Cortex of kidney (tissue), 1 donor: ENCODE results near the gene SLC26A9.

Experiments
- DNase-seq: peaks from one replicate; lab custom pipeline; 2025; lab: John Stamatoyannopoulos, UW

Gene SLC26A9

DNA sequence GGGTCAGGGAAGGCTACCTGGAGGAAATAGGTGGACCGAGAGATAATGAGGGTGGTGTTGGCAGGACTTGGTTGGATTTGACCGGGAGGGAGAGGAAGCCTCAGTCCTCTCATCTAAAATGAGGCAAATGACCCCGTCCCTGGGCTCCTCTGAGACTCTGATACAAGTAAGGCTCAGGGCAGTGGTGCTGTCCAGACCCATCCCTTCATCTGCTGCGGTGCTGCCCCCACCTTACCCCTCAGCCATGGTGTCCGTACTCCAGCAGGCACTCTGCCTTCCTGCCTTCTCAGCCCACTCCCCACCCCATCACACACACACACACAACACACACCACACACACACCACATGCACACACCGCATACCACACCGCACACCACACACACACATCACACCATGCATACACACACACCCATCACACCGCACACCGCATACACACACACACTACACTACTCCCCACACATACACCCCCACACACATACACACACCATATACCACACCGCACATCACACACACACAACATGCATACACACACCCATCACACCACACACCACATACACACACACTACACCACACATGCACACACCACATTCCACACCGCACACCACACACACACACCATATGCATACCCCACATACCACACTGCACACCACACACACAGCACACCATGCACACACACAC is 29.4 kb upstream of the SLC26A9 start:
- DNase-seq, result no peak

- DNase-seq, result no peak
These were observed 28.8 kb upstream of the SLC26A9 start for GRCh38 chr1:205972081-205972480.

DNA sequence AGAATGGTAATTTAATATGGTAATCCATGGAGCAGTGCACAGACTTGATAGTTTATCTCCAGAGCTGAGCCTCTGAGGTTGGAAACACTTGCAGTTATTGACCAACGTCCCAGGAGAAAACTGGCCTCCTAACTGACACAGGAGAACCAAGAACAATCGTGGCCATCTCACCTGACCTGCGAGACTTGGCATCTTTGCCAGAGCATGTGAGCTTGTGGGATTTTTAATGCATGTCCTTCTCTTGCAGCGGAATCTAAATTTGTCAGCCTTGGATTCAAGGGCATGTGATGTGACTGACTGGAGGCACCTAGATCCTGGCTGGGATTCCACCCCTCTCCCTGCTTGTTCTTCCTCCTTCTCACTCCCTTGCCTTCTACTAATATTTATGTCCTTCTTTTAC is 27.8 kb upstream of the SLC26A9 start:
- no peak for DNase-seq

DNA sequence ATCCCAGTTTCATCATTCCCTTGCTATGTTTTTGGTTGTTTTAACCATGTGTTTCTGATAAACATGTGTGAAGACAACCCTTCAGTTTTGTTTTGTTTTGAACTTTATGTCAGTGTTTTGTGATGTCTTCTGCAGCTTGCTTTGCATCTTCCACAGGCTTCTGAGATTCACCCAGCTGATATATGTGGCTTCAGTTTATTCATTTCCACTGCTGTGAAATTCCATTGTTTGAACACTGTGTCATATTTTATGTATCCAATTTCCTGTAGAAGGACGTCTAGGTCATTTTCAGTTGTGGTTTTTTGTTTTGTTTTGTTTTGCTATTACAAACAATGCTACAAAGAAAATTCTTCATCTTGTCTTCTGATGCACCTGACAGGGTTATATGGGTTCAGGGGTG is 27.2 kb upstream of the SLC26A9 start:
- no peak for DNase-seq

GRCh38 chr1:205969229-205969628 is 26.0 kb upstream of the SLC26A9 start:
- no peak for DNase-seq

GRCh38 chr1:205967554-205968335 is 24.5 kb upstream of the SLC26A9 start:
- DNase-seq, result no peak

DNA sequence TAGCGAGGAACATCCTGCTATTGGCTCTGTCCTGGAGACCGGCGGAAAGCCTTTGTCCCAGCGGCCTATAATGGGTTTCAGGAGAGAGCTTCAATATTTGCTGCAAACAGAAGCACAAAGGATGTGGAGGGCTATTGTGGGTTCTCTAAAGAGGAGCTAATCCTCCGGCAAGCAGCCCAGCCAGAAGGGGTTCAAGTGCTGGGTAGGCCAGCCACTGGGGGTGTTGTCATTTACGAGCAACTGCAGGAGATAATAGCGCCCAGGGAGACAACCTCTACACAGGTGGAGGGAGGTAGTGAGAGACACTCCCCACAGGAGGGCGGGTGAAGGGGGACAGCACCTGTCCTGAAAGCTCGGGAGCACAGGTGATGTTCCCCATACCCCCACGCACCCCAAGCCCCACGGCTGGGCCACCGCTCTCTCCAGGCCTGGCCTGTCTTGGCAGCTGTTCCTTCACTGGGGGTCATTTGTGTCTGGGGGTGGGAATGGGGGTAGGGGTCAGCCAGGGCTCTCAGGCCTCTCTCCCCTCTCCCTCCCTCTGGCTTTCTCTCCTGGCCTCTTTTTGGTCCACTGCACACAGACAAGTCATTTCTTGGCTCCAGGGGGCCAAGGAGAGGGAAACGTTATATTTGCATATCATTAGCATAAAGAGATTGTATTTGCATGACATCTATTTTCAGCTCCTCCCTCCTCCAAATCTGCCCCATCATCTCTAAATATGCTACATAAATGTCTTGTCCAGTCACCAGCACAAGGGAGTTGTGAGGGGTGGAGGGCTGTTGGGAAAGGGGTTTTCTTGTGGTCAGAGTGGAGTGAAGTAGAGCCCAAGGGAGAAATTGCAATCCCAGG is 22.0 kb upstream of the SLC26A9 start:
- DNase-seq, result no peak

GRCh38 chr1:205963352-205964155 is 20.3 kb upstream of the SLC26A9 start:
- no peak for DNase-seq

DNA sequence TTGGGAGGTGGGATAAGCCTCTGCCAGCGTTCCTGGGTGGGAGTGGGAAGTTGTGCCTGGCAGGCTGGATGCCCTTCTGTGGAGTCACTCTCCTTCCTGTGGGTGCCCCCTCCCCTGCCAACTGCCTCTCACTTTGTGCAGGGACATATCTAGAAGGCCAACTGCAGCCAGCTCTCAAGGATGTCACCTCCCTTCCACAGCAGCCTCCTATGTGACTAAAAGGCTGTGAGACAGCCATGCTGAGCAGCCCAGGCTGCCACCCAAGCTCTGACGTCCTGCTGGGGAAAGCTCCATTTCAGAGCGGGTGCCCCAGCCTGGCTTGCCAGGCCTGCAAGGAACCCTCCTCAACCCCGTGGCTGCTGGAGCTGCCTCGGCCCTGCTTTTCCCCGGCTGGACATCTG is 19.6 kb upstream of the SLC26A9 start:
- DNase-seq, result no peak

DNA sequence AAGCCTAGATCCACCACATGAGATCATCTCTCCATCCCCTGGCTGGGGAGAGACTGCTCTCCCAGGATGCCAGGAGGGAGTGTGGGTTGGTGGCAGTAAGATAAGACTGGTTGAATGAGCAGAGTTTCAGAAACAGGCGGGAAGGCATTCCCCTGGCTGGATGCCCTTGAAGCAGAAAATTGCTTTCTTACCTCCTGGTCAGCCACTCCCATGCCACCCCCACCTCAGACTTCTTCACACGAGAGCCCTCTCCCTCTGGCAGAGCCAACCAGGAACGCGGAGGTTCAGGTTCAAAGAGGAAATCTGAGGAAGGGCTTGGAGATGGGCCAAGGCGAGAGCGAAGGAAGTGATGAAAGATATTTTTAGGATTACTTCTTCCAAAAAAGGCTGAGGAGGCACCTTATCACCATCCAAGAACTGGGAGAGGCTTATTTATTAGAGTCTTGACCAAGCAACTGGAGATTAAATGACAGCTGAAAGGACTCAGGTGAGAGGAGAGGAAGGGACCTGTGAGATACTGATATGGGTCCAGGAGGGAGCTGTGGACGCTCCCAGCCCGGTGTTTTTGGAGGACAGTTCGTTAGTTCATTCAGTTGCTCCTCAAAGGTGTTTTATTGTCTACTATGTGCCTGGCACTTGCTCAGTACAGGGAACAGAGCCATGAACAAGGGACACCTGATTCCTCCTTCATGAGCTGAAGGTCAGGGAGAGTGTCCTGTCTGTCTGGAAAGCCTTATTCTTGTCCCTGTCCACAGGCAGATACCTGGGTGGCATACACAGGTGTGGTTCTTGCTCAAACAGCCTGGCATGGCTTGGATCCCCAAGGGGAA is 18.9 kb upstream of the SLC26A9 start:
- no peak for DNase-seq

- DNase-seq, result no peak
These were observed 18.1 kb upstream of the SLC26A9 start for GRCh38 chr1:205961405-205961804.

DNA sequence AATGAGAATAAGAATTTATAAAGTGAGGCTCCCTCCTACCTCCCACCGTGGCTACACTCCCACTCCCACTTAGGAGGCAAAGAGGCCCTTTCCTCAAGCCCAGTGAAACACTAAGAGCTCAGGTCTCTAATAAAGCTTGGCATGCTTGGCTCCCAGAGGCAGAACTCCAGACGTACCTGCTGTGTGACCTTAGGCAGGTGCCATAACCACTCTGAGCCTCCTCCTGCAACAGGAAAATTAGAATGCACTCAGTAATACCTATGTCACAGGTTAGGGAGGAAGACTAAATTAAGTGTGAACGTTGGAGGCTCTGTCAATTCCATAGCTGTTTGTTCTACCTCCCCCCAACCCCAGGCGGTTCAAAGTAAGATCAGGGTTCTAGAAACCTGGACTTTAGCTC is 16.5 kb upstream of the SLC26A9 start:
- no peak for DNase-seq

- no peak for DNase-seq
These were observed 12.2 kb upstream of the SLC26A9 start for GRCh38 chr1:205955499-205955898.

DNA sequence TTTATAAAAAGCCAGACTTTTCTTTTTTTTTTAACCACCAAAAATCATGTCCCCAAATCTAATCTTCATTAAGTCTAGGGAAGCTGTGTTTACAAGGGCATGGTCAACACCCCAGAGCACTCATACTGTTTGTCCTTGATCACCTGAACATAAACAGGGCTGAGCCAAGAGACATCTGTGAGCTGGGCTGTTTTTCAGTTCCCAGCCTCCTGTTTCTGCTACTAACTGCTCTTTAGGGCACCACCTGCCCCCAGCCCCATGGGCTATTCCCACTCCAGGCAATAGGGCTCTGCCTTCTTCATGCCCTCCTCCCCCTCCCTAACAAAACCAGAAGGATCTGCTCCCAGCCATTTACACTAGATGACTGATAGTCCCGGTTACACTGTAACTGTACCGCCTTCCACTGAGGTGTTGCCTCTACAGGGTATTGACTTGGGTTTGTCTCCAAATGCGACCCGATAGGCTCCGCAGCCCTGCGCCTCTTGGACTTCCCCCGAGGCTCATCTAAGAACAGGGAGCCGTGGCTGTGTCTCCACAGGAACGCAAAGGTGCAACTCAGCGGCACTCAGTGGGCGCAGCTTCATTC is 11.7 kb upstream of the SLC26A9 start:
- DNase-seq, result no peak

DNA sequence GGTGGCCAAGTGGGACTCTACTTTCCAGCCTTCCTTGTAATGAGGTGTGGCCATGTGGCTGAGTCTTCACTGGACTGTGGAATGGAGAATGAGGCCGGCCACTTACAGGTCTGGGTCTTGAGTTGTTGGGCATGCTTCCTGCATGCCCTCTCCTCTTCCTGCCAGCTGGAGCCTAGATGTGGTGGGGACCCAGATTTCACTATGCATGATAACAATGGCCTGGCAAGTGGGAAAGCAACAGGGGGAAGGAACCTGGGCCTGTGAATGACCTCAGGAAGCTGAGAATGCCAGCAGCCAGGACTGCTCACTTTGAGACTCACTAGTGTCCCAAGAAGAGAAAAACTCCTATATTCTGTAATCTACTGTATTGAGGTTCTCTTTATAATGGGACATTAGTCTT is 8.5 kb upstream of the SLC26A9 start:
- DNase-seq, result no peak

DNA sequence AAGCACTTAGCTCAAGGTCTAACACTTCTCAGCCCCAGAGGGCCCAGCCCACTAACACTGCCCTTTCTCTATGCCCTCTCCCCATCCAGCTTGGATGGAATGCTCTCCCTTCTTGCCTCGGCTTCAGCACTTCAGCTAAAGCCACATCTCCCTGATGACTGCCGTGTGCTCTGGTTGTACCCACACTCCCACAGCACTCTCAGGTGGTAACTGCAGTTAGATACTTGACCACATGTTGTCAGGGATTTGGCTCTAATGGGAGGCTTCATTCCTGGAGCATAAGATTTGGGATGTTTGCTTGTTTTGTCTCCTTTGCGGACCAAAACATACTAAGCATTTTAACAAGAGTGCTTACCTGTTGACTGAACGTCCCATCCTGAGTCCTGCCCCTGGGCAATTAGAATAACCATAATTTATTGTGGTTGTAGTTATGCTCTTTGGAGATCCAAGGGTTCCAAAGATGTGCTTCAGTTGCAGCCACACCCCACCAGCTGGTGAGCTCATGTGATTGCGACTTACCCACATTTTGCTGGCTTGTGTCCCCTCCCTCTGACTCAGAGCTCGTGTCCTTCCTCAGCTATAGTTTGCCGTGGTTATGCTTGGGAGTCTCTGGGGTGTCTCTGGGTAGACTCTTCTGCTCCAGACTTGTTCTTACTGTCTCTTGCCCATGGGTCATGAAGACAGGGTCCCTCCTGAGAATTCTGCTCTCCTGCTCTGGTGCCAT is 7.7 kb upstream of the SLC26A9 start:
- no peak for DNase-seq

GRCh38 chr1:205950280-205950679 is 7.0 kb upstream of the SLC26A9 start:
- DNase-seq, result no peak

GRCh38 chr1:205949753-205950152 is 6.5 kb upstream of the SLC26A9 start:
- no peak for DNase-seq

GRCh38 chr1:205948886-205949285 is 5.6 kb upstream of the SLC26A9 start:
- no peak for DNase-seq

GRCh38 chr1:205948039-205948438 is 4.8 kb upstream of the SLC26A9 start:
- no peak for DNase-seq
